SK-N-SH (cell line): ENCODE measurements around the gene CDH26. TPM values are rescaled to one million over a fixed set of nuclear protein-coding genes. Genes with fewer than 3 reads are reported as not detected.

Source experiments
- CTCF ChIA-PET: fragments of 300-600, 350-600 bp; formaldehyde crosslinking; extraction: SDS; loops from one replicate; lab custom pipeline; 2021; lab: Yijun Ruan, JAX
- POLR2A ChIA-PET: fragments of 350-600 bp; sonication (Branson Sonifier 250); formaldehyde crosslinking; extraction: SDS; loops from one replicate; lab custom pipeline; 2020; ENCODE audit warnings: antibody characterized with exemption, inconsistent platforms; lab: Yijun Ruan, JAX
- DNase-seq: peaks from one replicate; pipeline ENCODE4 v3.0.0; 2012
- H2AFZ ChIP-seq: fragments of 200-600 bp; sonication (generic); 2 replicates; pipeline ENCODE4 v1.8.1; 2016; ENCODE audit warnings: antibody characterized with exemption, mild to moderate bottlenecking, low read depth
- H3F3A ChIP-seq: fragments of 200-600 bp; sonication (generic); replicated peaks from 2 replicates; pipeline ENCODE3; 2016; ENCODE audit warnings: antibody characterized with exemption, mild to moderate bottlenecking; ENCODE audit not compliant: insufficient read depth
- H3K27ac ChIP-seq, 2 experiments: fragments of 200-500 bp in 1 of 2; fragments of 200-600 bp in 1 of 2; sonication (Bioruptor generic) in 1 of 2; sonication (generic), shearing (Covaris generic) in 1 of 2; 2 replicates each; pipeline versions ENCODE4 v1.5.1 to v1.6.1; 2014 to 2016; ENCODE audit warnings: low read depth in 2 of 2, inconsistent platforms in 1 of 2, low read length in 1 of 2, mild to moderate bottlenecking in 1 of 2, mixed read lengths in 1 of 2
- H3K27me3 ChIP-seq: fragments of 200-600 bp; sonication (generic), shearing (Covaris generic); 2 replicates; pipeline ENCODE4 v1.6.1; 2016; ENCODE audit warnings: mixed run types; ENCODE audit not compliant: insufficient read depth
- H3K36me3 ChIP-seq, 2 experiments: fragments of 200-500 bp in 1 of 2; fragments of 200-600 bp in 1 of 2; sonication (Bioruptor generic) in 1 of 2; sonication (generic) in 1 of 2; replicated peaks in 1 of 2; 2 replicates each; pipeline versions ENCODE3 to v1.5.1; 2014 to 2016; ENCODE audit warnings: low read length in 1 of 2, mild to moderate bottlenecking in 1 of 2; ENCODE audit not compliant: insufficient read depth in 2 of 2, control insufficient read depth in 1 of 2
- H3K4me1 ChIP-seq, 2 experiments: fragments of 200-500 bp in 1 of 2; fragments of 200-600 bp in 1 of 2; sonication (Bioruptor generic) in 1 of 2; sonication (generic), shearing (Covaris generic) in 1 of 2; 2 replicates each; pipeline versions ENCODE4 v1.5.1 to v1.6.1; 2014 to 2016; ENCODE audit warnings: low read depth in 1 of 2, low read length in 1 of 2, mixed run types in 1 of 2; ENCODE audit not compliant: insufficient read depth in 2 of 2, control insufficient read depth in 1 of 2
- H3K4me2 ChIP-seq: fragments of 200-600 bp; sonication (generic), shearing (Covaris generic); 2 replicates; pipeline ENCODE4 v1.6.1; 2017; ENCODE audit warnings: mixed run types
- H3K4me3 ChIP-seq, 2 experiments: fragments of 200-500 bp in 1 of 2; fragments of 200-600 bp in 1 of 2; sonication (Bioruptor generic) in 1 of 2; sonication (generic), shearing (Covaris generic) in 1 of 2; 2 replicates each; pipeline versions ENCODE4 v1.5.1 to v1.8.1; 2014 to 2016; ENCODE audit warnings: low read depth in 2 of 2, inconsistent platforms in 1 of 2, low read length in 1 of 2, mild to moderate bottlenecking in 1 of 2, mixed read lengths in 1 of 2, moderate library complexity in 1 of 2
- H3K79me2 ChIP-seq: fragments of 200-600 bp; sonication (generic); 2 replicates; pipeline ENCODE4 v1.8.1; 2017; ENCODE audit warnings: mild to moderate bottlenecking; ENCODE audit not compliant: insufficient read depth
- H3K9ac ChIP-seq: fragments of 200-600 bp; sonication (generic); 2 replicates; pipeline ENCODE4 v1.6.1; 2017; ENCODE audit warnings: mixed run types
- H3K9me2 ChIP-seq: fragments of 200-600 bp; sonication (generic); 2 replicates; pipeline ENCODE4 v1.6.1; 2017; ENCODE audit warnings: mixed run types
- H3K9me3 ChIP-seq: fragments of 200-600 bp; sonication (generic); 2 replicates; pipeline ENCODE4 v1.6.1; 2017; ENCODE audit warnings: mixed run types, mild to moderate bottlenecking, moderate library complexity
- H4K20me1 ChIP-seq: fragments of 200-600 bp; sonication (generic); 2 replicates; pipeline ENCODE4 v1.6.1; 2017; ENCODE audit warnings: mild to moderate bottlenecking, mixed run types; ENCODE audit not compliant: insufficient read depth
- CHD2 ChIP-seq: fragments of 150-350 bp; IDR thresholded peaks from 2 replicates; pipeline ENCODE4 v1.6.1; 2018; ENCODE audit warnings: low read length; ENCODE audit not compliant: partially characterized antibody
- EZH2phosphoT487 ChIP-seq: fragments of 200-600 bp; sonication (generic); IDR thresholded peaks from 2 replicates; pipeline ENCODE4 v1.6.1; 2017; ENCODE audit warnings: low read depth, mixed run types, mild to moderate bottlenecking, antibody characterized with exemption, moderate library complexity, borderline replicate concordance
- FOXJ3 ChIP-seq: sonication (generic); formaldehyde crosslinking; IDR thresholded peaks from 2 replicates; pipeline ENCODE4 v1.5.1; 2020; ENCODE audit warnings: mild to moderate bottlenecking, missing genetic modification reagents
- FOXM1 ChIP-seq: IDR thresholded peaks from 2 replicates; pipeline ENCODE4 v1.4.0; 2012; ENCODE audit warnings: low read depth, mild to moderate bottlenecking
- GABPA ChIP-seq: IDR thresholded peaks from 2 replicates; pipeline ENCODE4 v1.4.0; 2012; ENCODE audit warnings: low read depth, mild to moderate bottlenecking
- GATA2 ChIP-seq: sonication (generic); formaldehyde crosslinking; IDR thresholded peaks from 2 replicates; pipeline ENCODE4 v1.5.0; 2020; ENCODE audit warnings: mild to moderate bottlenecking, missing genetic modification reagents
- JUND ChIP-seq: IDR thresholded peaks from 2 replicates; pipeline ENCODE4 v1.4.0; 2012
- NFIC ChIP-seq: IDR thresholded peaks from 2 replicates; pipeline ENCODE4 v1.4.0; 2012; ENCODE audit warnings: borderline replicate concordance
- POLR2AphosphoS5 ChIP-seq: IDR thresholded peaks from 2 replicates; pipeline ENCODE4 v1.6.1; 2012; ENCODE audit warnings: low read depth, low read length
- RAD21 ChIP-seq: IDR thresholded peaks from 2 replicates; pipeline ENCODE4 v1.6.1; 2012; ENCODE audit warnings: mild to moderate bottlenecking, low read length
- RFX5 ChIP-seq: IDR thresholded peaks from 2 replicates; pipeline ENCODE4 v1.6.1; 2012; ENCODE audit warnings: mild to moderate bottlenecking, improper control_type of control experiment, low read length
- RXRA ChIP-seq: IDR thresholded peaks from 2 replicates; pipeline ENCODE4 v1.4.0; 2012; ENCODE audit warnings: low read depth, mild to moderate bottlenecking, borderline replicate concordance
- SIN3A ChIP-seq: IDR thresholded peaks from 2 replicates; pipeline ENCODE4 v1.6.1; 2012; ENCODE audit warnings: low read depth, mild to moderate bottlenecking, low read length, moderate library complexity, borderline replicate concordance
- TCF12 ChIP-seq: IDR thresholded peaks from 2 replicates; pipeline ENCODE4 v1.4.0; 2012
- YY1 ChIP-seq: IDR thresholded peaks from 2 replicates; pipeline ENCODE4 v1.4.0; 2012; ENCODE audit warnings: low read depth, mild to moderate bottlenecking
- WGBS: methylation state at CpG from one replicate; pipeline ENCODE4 v1.1.6; 2017; ENCODE audit warnings: low lambda C conversion rate; 5-methylcytosine and 5-hydroxymethylcytosine counted together
- polyA plus RNA-seq, 3 experiments: library from polyadenylated mRNA; depleted of rRNA; stranded (reverse); fragments of >200 nt; gene quantifications; 2 replicates each; pipeline ENCODE4 v1.2.3, GENCODE V29; 2012
- TF ChIP-seq, protein P1 (sequence below): fragments of 150-350 bp; IDR thresholded peaks from 2 replicates; pipeline ENCODE4 v1.6.1; 2017; ENCODE audit warnings: antibody characterized with exemption, low read length, low read depth, borderline replicate concordance
- TF ChIP-seq, protein P2 (sequence below): IDR thresholded peaks from 2 replicates; pipeline ENCODE4 v1.4.0; 2012; ENCODE audit warnings: low read depth, borderline replicate concordance
- TF ChIP-seq, protein P3 (sequence below): IDR thresholded peaks from 2 replicates; pipeline ENCODE4 v1.4.0; 2012; ENCODE audit warnings: low read depth
- TF ChIP-seq, protein P4 (sequence below): IDR thresholded peaks from 2 replicates; pipeline ENCODE4 v1.6.1; 2012; ENCODE audit warnings: mild to moderate bottlenecking, low read depth, low read length, moderate library complexity

The CDH26 gene
- polyA plus RNA-seq, 1 of the 3 experiments (the other 2 are of a cell fraction): 0.13 TPM

DNA sequence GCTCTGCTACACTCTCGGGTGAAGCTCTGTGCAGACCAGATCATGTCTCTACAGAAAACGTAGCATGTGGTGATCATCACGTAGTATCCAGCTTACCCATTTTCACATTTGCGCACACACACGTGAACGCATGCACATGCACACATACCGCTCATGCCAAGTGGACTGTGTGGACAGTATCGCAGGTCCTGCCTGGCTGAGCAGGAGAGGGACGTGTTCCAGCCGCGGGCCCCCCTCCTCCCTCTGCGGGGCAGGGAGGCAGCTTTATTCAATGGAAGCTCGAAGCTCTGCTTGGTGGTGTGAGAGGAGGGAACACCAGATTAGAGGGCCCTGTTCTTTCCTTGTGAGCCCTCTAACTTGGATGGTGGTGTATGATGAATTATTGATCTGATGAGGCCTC is 51.1 kb downstream of the CDH26 start:
- ChIA-PET POLR2A (no interaction called here), CTCF (no interaction called here)
- H3F3A ChIP-seq: no peaks in the 10 kb centered on the region
- no peak for DNase-seq
- no peak overlapping the region for H3K4me3 ChIP-seq
- no peaks in the 10 kb centered on the region for H3K27me3 ChIP-seq
- H2AFZ ChIP-seq: no peak overlapping the region
- H3K9me3 ChIP-seq: no peaks in the 10 kb centered on the region
- WGBS: 65% methylated on average over 9 of the region's 13 CpGs
- H4K20me1 ChIP-seq: no peaks in the 10 kb centered on the region
- no peak overlapping the region for H3K4me2 ChIP-seq
- no peaks in the 10 kb centered on the region for H3K9me2 ChIP-seq
- H3K36me3 ChIP-seq: no peaks in the 10 kb centered on the region
- no peak overlapping the region for H3K27ac ChIP-seq
- no peak overlapping the region for H3K9ac ChIP-seq
- no peaks in the 10 kb centered on the region for H3K4me1 ChIP-seq
- TF ChIP-seq FOXM1 (no peak), NFIC (no peak), GABPA (no peak), RFX5 (no peak), CHD2 (no peak), JUND (no peak), YY1 (no peak), POLR2AphosphoS5 (no peak), RXRA (no peak), FOXJ3 (no peak), GATA2 (CRISPR knock-in tag) (no peak), TCF12 (no peak), EZH2phosphoT487 (no peak)
- TF ChIP-seq, protein P1, sequence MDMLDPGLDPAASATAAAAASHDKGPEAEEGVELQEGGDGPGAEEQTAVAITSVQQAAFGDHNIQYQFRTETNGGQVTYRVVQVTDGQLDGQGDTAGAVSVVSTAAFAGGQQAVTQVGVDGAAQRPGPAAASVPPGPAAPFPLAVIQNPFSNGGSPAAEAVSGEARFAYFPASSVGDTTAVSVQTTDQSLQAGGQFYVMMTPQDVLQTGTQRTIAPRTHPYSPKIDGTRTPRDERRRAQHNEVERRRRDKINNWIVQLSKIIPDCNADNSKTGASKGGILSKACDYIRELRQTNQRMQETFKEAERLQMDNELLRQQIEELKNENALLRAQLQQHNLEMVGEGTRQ: no peak
- TF ChIP-seq, protein P2, sequence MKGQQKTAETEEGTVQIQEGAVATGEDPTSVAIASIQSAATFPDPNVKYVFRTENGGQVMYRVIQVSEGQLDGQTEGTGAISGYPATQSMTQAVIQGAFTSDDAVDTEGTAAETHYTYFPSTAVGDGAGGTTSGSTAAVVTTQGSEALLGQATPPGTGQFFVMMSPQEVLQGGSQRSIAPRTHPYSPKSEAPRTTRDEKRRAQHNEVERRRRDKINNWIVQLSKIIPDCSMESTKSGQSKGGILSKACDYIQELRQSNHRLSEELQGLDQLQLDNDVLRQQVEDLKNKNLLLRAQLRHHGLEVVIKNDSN: no peak
- TF ChIP-seq, protein P3, sequence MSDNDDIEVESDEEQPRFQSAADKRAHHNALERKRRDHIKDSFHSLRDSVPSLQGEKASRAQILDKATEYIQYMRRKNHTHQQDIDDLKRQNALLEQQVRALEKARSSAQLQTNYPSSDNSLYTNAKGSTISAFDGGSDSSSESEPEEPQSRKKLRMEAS: no peak
- H3K79me2 ChIP-seq: no peaks in the 10 kb centered on the region

DNA sequence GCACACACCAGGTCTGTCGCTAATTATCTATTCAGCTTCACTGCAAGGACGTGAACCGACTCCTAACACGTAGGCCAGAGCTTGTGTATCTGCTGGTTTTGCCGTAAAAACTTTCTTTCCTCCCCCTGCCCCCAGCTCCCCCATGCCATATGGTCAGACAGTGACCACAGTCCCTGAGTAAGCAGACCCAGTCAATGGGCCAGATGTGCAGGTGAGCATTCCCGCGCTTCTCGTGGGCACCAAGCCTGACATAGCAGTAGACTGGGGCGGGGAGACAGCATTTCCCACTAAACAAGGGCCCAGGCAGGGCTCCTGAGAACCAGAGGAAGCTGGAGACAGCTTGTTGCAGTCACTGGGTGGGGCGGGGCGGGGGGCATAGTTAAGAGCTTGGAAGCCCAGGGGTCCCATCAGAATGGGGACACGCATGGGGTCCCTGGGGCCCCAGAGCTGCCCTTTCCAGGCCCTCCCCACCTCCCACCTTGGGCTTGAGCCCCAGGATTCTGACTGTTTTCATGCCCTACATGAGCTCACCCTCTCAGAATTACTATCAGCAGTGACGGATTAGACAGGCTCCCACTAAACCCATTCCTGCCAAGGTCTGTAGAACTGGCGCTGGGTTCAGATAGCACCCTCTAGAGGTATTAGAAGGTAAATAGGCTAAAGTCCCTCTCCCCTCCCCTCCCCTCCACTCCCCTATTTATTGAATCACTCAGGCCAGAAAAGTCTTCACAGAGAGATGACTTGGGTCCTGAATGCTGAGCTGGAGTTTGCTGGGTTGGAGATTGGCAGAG is 51.8 kb downstream of the CDH26 start:
- ChIA-PET CTCF (interaction anchor here (1.3 to 1.4 kb wide), 2 partner anchors 14 to 25 kb away, joined by 3 read pairs; no protein-coding TSS in a partner anchor), POLR2A (no interaction called here)
- Histone ChIP-seq H3K79me2 (no peaks in the 10 kb centered on the region), H2AFZ (no peak overlapping the region), H3K4me1 (no peaks in the 10 kb centered on the region), H3K4me3 (no peak overlapping the region), H3K9ac (no peak overlapping the region), H3F3A (no peaks in the 10 kb centered on the region), H3K9me3 (no peaks in the 10 kb centered on the region), H3K4me2 (no peak overlapping the region), H3K27me3 (no peaks in the 10 kb centered on the region), H4K20me1 (no peaks in the 10 kb centered on the region), H3K36me3 (no peaks in the 10 kb centered on the region), H3K9me2 (no peaks in the 10 kb centered on the region), H3K27ac (no peak overlapping the region)
- no peak for DNase-seq
- WGBS: 37% methylated on average over 9 of the region's 14 CpGs
- TF ChIP-seq FOXJ3 (no peak), EZH2phosphoT487 (no peak), POLR2AphosphoS5 (no peak), RXRA (no peak), CHD2 (no peak), RAD21 (no peak), SIN3A (no peak)
- TF ChIP-seq, protein P4, sequence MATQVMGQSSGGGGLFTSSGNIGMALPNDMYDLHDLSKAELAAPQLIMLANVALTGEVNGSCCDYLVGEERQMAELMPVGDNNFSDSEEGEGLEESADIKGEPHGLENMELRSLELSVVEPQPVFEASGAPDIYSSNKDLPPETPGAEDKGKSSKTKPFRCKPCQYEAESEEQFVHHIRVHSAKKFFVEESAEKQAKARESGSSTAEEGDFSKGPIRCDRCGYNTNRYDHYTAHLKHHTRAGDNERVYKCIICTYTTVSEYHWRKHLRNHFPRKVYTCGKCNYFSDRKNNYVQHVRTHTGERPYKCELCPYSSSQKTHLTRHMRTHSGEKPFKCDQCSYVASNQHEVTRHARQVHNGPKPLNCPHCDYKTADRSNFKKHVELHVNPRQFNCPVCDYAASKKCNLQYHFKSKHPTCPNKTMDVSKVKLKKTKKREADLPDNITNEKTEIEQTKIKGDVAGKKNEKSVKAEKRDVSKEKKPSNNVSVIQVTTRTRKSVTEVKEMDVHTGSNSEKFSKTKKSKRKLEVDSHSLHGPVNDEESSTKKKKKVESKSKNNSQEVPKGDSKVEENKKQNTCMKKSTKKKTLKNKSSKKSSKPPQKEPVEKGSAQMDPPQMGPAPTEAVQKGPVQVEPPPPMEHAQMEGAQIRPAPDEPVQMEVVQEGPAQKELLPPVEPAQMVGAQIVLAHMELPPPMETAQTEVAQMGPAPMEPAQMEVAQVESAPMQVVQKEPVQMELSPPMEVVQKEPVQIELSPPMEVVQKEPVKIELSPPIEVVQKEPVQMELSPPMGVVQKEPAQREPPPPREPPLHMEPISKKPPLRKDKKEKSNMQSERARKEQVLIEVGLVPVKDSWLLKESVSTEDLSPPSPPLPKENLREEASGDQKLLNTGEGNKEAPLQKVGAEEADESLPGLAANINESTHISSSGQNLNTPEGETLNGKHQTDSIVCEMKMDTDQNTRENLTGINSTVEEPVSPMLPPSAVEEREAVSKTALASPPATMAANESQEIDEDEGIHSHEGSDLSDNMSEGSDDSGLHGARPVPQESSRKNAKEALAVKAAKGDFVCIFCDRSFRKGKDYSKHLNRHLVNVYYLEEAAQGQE: no peak
- TF ChIP-seq, protein P3: no peak
